ENCODE data around the gene KMT5C. TPM values are rescaled to one million over a fixed set of nuclear protein-coding genes. Genes with fewer than 3 reads are reported as not detected.

KMT5C gene
- polyA plus RNA-seq, 3 donors: 0.89 to 26.9 (median 1.5) TPM

- Histone ChIP-seq H3K36me3 (replicated peaks in 1 of 2; ENCODE audit: control insufficient read depth in 1 of 2, insufficient read depth in 2 of 2, low read length in 2 of 2) (peaks cover 8 to 9% of the 10 kb centered on the region in 2 donors), H3K9ac (ENCODE audit: insufficient read depth, low read length, poor library complexity, severe bottlenecking) (no peak overlapping the region), H3K27ac (ENCODE audit: low read depth in 1 of 2, low read length in 2 of 2) (no peak overlapping the region), H3K4me2 (replicated peaks; ENCODE audit: extremely low read depth, low read length, poor library complexity, severe bottlenecking) (no peak overlapping the region), H2AFZ (ENCODE audit: insufficient read depth, low read depth, low read length, poor library complexity, severe bottlenecking) (no peak overlapping the region), H3K27me3 (ENCODE audit: control insufficient read depth in 2 of 2, insufficient read depth in 2 of 2, low read length in 2 of 2) (no peaks in the 10 kb centered on the region), H3K4me3 (replicated peaks in 1 of 3; ENCODE audit: low read depth in 2 of 3, low read length in 3 of 3) (no peak overlapping the region), H3K9me3 (replicated peaks in 1 of 2; ENCODE audit: control insufficient read depth in 1 of 2, insufficient read depth in 1 of 2, low read length in 2 of 2) (peaks cover 0 to 13% of the 10 kb centered on the region in 2 donors), H3K79me2 (ENCODE audit: insufficient read depth, low read length) (no peaks in the 10 kb centered on the region), H3K4me1 (ENCODE audit: control insufficient read depth in 1 of 2, insufficient read depth in 2 of 2, low read length in 2 of 2) (no peaks in the 10 kb centered on the region), H4K20me1 (ENCODE audit: insufficient read depth, low read length) (peaks cover 26% of the 10 kb centered on the region)
- intact Hi-C loops (cut with micrococcal nuclease): no loop called here
- H3K4me1 Mint-ChIP-seq: peaks cover 5% of the 10 kb centered on the region
- H3K9me3 Mint-ChIP-seq: peaks cover 0 to 13% (median 6%) of the 10 kb centered on the region in 7 donors
- H3K27ac Mint-ChIP-seq: no peak overlapping the region
- DNase-seq: no peak
- H3K36me3 Mint-ChIP-seq: peaks cover 9 to 12% of the 10 kb centered on the region in 2 donors
- peaks cover 0 to 3% (median 2%) of the 10 kb centered on the region in 3 donors for H3K27me3 Mint-ChIP-seq (ENCODE audit: low read depth in 3 of 3)
- 100% methylated on average over 7 of the region's 11 CpGs for WGBS (ENCODE audit: insufficient coverage)
- no peak for TF ChIP-seq CTCF (IDR thresholded peaks at IDR 0.05)
- no peak overlapping the region for H3K4me3 Mint-ChIP-seq
Measured at GRCh38 chr19:55308281-55308680, 31.4 kb upstream of the KMT5C start.

DNA sequence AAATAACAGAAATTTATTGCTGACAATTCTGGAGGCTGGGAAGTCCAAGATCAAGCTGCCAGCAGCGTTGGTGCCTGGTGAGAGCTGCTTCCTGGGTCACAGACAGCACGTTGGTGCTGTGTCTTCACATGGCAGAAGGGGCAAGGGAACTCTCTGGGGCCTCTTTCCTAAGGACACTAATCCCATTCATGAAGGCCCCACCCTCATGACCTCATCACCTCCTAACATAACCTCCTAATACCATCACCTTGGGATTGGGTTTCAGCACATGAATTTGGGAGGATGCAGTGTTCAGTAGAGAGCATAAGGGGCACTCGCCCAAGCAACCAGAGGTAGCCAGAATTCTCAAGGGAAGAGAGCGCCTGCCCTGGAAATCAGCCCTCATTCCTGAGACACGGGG, 30.2 kb upstream of the KMT5C start:
- Mint-ChIP-seq H3K4me1 (peaks cover 11% of the 10 kb centered on the region), H3K9me3 (peaks cover 0 to 13% (median 6%) of the 10 kb centered on the region in 7 donors), H3K36me3 (peaks cover 20 to 24% of the 10 kb centered on the region in 2 donors), H3K4me3 (no peak overlapping the region), H3K27ac (peak overlapping the region in 1 of 7 donors; percentile 13), H3K27me3 (ENCODE audit: low read depth in 3 of 3) (peaks cover 0 to 3% (median 2%) of the 10 kb centered on the region in 3 donors)
- Histone ChIP-seq H3K9me3 (replicated peaks in 1 of 2; ENCODE audit: control insufficient read depth in 1 of 2, insufficient read depth in 1 of 2, low read length in 2 of 2) (peaks cover 0 to 13% of the 10 kb centered on the region in 2 donors), H3K27ac (ENCODE audit: low read depth in 1 of 2, low read length in 2 of 2) (no peak overlapping the region), H3K4me1 (ENCODE audit: control insufficient read depth in 1 of 2, insufficient read depth in 2 of 2, low read length in 2 of 2) (no peaks in the 10 kb centered on the region), H3K36me3 (replicated peaks in 1 of 2; ENCODE audit: control insufficient read depth in 1 of 2, insufficient read depth in 2 of 2, low read length in 2 of 2) (peaks cover 15 to 21% of the 10 kb centered on the region in 2 donors), H2AFZ (ENCODE audit: insufficient read depth, low read depth, low read length, poor library complexity, severe bottlenecking) (no peak overlapping the region), H3K4me2 (replicated peaks; ENCODE audit: extremely low read depth, low read length, poor library complexity, severe bottlenecking) (no peak overlapping the region), H4K20me1 (ENCODE audit: insufficient read depth, low read length) (peaks cover 37% of the 10 kb centered on the region), H3K27me3 (ENCODE audit: control insufficient read depth in 2 of 2, insufficient read depth in 2 of 2, low read length in 2 of 2) (no peaks in the 10 kb centered on the region), H3K79me2 (ENCODE audit: insufficient read depth, low read length) (no peaks in the 10 kb centered on the region), H3K4me3 (replicated peaks in 1 of 3; ENCODE audit: low read depth in 2 of 3, low read length in 3 of 3) (no peak overlapping the region), H3K9ac (ENCODE audit: insufficient read depth, low read length, poor library complexity, severe bottlenecking) (no peak overlapping the region)
- no peak for DNase-seq
- intact Hi-C loops (cut with micrococcal nuclease): no loop called here
- 91% methylated on average over 5 of the region's 5 CpGs for WGBS (ENCODE audit: insufficient coverage)
- TF ChIP-seq CTCF (IDR thresholded peaks at IDR 0.05): no peak
